GM19240 (cell line): ENCODE measurements around the gene GPR158.
"Not testable (repeated sequence)": the region's sequence is repeated elsewhere in the genome, so short reads cannot be mapped to it uniquely, and the experiment has no call there.

Experiments used
- DNase-seq: peaks from one replicate; pipeline ENCODE4 v3.0.0; 2011; ENCODE audit warnings: low spot score; ENCODE audit not compliant: insufficient read length

GPR158 gene, protein sequence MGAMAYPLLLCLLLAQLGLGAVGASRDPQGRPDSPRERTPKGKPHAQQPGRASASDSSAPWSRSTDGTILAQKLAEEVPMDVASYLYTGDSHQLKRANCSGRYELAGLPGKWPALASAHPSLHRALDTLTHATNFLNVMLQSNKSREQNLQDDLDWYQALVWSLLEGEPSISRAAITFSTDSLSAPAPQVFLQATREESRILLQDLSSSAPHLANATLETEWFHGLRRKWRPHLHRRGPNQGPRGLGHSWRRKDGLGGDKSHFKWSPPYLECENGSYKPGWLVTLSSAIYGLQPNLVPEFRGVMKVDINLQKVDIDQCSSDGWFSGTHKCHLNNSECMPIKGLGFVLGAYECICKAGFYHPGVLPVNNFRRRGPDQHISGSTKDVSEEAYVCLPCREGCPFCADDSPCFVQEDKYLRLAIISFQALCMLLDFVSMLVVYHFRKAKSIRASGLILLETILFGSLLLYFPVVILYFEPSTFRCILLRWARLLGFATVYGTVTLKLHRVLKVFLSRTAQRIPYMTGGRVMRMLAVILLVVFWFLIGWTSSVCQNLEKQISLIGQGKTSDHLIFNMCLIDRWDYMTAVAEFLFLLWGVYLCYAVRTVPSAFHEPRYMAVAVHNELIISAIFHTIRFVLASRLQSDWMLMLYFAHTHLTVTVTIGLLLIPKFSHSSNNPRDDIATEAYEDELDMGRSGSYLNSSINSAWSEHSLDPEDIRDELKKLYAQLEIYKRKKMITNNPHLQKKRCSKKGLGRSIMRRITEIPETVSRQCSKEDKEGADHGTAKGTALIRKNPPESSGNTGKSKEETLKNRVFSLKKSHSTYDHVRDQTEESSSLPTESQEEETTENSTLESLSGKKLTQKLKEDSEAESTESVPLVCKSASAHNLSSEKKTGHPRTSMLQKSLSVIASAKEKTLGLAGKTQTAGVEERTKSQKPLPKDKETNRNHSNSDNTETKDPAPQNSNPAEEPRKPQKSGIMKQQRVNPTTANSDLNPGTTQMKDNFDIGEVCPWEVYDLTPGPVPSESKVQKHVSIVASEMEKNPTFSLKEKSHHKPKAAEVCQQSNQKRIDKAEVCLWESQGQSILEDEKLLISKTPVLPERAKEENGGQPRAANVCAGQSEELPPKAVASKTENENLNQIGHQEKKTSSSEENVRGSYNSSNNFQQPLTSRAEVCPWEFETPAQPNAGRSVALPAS (N-terminal part only)

DNA sequence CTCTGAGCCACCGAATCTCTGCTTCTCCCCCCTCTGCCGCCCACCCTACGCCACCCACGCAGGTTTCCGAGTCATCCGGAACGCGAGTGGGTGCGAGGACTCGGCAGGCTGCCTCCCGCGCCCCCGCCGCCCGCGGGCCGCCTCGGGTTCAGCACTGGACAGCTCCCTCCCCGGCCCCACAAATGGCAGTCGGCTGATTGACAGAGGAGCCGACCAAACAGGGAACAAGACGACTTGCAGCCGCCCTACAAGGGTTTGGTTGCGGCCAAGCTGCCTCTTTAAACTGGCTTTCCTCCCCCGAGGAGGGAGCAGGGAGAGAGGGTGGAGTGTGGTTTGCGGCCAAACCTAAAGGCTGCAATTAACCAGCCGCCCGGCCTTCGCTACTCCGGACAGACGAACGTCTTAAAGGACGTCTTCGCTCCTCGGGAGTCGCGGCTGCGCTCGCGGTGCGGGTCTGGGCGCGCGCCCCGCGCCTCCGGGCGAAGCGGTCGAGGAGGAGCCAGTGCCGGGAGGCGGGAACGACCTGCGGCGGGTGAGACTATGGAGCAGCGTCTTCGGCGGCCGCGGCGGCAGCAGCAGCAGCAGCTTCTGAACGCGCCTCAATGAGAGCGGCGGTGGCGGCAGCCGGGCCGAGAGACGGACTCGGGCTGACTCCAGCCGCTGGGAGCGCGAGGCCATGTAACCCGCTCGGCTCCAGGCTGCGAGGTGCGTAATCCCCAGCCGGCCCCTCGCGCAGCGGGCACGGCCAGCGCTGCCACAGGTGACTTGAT is at the start of gene GPR158:
GPR158 (plus strand) TSS at position 541 of the 770 bp plus-strand sequence. CDS start 420 bp downstream, outside the sequence.
- no peak for DNase-seq

DNA sequence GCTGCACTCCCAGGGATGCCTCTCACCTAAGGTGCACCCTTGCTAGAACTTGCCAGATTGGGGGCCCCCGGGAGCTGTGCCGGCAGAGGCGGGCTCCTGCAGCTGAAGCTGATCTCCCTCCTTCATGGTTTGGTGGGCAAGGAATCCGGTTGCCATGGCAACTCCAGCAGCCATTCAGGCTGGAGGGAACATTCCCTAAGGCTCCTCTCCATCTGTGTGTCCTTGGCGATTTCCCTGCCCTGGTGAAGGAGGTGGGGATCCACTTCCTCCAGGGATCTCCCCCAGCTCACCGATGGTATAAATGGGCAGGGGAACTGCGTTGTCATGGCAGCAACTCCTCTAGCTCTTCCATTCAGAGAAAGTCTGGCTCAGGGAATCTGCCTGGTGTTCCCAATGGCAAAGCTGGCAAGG is 49.6 kb upstream of the GPR158 start:
- no peak for DNase-seq

DNA sequence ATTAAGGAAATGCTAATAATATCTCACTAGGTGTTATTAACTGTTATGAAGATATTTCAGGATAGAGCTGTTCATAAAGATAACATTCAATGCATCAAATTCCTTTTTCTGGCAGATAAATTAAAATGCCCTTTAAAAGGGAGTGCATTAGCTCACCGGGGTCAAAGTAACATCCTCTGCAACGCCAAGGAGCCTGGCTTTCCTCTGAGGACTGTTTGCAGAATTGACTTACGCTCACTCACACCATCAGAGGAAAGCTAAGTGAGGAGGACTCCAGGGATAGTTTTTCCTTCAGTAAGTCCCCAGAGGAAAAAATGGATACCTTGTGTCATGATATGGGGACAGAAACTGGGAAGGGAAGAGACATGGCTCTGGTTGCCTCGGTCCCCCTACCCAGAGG is 45.2 kb upstream of the GPR158 start:
- no peak for DNase-seq

DNA sequence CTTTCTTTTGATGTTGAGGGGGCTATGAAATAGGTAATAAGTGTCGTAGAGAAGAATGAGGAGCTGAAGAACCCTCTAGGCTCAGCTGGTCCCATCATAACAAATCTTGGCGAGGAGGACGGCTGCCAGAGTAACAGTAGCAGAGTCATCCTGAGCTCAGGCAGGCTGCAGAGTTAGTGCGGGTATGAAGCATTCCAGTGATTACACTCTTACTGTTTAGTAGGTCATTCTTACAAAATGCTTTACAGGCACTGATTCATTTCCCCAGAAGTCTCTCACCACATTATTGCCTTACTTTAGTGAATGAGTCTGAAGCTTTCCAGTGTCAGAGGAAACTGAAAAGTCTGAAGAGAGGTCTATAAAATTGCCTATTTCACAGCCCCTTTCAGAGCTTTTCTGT is 43.9 kb upstream of the GPR158 start:
- DNase-seq: no peak

DNA sequence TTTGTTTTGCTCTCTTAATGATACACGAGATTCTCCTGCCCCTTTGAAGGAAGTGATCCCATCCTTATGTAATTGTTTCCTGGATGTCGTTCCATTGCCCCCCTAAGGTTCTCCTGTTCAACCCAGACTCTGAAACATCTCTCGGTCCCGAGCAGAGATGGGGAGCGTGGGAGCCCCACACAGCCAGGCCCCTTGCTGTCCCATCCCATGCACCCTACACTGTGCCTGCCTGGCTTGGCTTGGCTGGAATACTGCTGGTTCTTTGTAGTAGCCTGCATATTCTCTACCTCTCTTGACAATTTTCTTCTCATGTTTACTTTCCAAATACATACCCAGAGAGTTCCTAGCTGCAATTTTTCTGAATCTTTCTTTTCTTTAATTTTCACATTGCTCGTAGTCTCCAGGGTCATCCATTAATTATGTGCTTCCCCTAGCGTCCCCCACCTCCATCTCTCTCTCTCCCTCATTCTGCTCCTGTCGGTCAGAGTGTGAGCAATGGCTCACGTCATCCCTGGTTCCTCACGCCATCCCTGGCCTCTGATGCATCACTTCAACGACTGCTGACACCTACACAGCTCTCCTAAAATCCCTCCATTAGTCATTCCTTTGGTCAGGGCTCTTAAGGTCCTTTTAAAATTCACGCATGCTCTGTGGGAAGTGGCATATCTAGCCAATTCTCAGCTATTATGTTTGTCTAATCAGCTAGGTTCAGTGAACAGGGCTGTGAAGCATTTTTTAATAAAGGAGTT is 32.5 kb upstream of the GPR158 start:
- DNase-seq: no peak

DNA sequence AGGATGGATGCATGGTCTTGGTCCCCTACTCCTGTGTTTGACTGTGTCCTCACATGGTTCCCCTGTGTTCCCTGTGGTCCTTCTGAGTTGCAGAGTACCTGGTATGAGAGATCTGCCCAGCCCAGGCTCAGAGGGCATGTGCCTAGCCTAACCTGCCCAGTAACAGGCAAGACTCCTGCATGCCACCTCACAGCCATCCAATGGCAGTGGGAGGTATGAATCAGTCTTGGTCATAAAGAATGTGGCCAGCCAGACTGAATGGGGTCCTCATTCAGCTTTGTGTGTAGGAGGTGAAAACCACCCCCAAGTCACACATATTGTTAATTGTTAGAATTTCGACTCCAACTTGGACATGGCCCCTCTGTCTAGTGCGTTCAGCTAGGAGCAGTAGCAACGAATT is 17.2 kb upstream of the GPR158 start:
- no peak for DNase-seq

DNA sequence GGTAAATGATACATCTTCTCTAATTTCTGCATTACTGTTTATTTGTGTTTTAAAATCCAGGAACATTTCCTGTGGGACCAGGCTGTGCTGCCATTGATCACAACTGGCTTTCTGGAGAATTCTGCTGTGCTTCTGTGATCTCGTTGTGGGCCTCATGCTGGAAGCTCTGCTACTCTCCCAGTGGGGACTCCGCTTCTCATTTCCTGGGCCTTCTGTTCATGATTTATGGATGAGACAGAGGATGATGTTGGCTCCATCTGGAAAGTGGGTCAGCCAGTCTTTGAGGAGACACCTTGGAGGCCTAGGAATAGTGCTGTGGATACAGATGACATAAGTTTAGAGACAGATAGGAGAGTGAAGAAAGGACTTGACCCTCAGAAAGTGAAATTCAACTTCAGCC is 15.2 kb upstream of the GPR158 start:
- no peak for DNase-seq

DNA sequence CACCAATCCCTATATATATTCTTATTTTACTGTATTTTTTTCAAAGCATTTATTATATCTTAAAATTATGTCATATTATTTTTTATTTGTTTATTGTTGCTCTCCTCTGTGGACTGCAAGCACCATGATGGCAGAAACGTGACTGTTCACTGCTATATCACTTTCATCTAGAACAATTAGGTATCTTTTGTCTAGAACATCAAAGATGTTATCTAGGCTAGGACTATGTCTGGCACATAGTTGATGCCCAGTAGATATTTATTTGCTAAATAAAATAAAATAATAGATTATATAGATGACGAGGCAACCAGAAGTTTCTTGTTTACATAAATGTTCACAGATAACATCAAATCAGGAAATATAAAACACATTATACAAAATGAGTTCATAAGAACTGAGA is 12.4 kb upstream of the GPR158 start:
- DNase-seq: no peak

DNA sequence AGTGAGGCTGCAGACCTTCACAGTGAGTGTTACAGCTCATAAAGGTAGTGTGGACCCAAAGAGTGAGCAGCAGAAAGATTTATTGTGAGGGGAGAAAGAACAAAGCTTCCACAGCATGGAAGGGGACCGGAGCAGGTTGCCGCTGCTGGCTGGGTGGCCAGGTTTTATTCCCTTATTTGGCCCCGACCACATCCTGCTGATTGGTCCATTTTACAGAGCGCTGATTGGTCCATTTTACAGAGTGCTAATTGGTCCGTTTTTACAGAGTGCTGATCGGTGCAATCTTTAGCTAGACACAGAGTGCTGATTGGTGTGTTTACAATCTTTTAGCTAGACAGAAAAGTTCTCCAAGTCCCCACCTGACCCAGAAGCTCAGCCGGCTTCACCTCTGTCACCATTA is 11.3 kb upstream of the GPR158 start:
- not testable (repeated sequence) for DNase-seq

DNA sequence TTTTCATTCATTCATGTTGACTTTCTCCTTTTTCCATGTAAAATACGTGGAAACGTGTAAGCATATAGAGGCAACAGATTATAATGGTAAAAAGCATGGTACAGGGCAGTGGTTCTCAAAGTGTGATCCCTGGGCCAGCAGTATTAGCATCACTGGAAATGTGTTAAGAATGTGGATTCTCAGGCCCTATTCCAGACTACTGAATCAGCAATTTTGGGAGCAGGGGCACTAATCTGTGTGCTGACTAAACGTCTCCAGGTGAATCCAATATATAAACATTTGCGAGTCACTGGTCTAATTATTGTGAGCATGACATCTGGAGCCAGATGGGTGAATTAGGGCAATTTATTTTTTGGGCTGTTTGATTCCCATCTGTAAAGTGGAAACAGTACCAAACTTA is 5.1 kb upstream of the GPR158 start:
- no peak for DNase-seq

DNA sequence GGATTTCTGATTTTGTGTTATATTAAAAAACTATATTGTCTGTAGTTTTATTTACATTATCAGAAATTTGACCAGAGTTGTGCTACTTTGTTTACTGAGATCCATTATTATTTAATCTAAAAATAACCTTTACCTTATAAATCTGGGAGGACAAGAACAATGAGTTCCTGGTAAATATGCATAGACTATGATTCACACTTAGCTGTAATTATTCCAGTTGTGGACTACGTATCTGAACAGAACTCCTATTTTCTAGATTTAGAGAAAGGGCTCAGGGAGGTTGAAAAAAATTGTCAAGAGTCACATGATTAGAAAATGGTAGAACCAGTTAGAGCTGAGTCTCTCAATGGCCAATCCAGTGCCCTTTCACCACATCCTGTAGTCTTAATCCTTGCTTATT is 4.2 kb upstream of the GPR158 start:
- no peak for DNase-seq

DNA sequence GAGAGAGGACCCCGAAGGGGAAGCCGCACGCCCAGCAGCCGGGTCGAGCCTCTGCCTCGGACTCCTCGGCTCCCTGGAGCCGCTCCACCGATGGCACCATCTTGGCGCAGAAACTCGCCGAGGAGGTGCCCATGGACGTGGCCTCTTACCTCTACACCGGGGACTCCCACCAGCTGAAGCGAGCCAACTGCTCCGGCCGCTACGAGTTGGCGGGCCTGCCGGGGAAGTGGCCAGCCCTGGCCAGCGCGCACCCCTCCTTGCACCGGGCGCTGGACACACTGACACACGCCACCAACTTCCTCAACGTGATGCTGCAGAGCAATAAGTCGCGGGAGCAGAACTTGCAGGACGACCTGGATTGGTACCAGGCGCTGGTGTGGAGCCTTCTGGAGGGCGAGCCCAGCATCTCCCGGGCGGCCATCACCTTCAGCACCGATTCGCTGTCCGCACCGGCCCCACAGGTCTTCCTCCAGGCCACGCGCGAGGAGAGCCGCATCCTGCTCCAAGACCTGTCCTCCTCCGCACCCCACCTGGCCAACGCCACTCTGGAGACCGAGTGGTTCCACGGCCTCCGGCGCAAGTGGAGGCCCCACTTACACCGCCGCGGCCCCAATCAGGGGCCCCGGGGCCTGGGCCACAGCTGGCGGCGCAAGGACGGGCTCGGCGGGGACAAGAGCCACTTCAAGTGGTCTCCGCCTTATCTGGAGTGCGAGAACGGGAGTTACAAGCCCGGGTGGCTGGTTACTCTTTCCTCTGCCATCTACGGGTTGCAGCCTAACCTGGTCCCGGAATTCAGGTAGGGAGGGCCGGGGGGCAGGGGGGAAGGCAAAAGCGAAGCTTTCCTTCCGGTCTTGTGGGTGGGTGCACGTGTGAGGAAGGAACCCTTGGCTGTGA is 973 bp downstream of the GPR158 start:
- no peak for DNase-seq

DNA sequence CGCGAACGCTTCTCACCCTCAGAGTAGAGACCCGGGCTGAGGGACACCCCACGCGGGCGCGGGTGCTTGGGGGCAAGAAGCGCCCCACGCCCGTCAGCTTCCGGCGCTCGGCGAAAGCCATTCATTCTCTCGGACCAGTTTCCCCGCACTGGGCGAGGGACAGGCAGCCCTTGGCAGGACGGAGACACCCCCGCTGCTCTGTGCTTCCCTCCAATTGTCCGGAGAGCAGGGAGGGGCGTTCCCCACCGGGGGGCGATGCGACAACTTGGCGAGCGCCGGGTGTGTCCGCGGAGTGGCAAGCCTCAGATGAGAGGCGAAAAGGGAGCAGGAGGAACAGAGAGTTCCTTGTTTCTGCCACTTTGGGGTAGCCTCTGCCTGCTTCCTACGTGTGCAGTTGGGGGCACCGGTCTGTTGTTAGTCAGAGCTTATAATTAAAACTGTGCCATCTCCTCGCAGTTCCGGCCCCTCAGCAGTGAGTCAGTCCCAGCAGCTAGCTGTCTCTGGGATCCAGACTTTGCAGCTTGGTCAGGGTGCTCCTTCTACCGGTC is 1.7 kb downstream of the GPR158 start:
- no peak for DNase-seq

DNA sequence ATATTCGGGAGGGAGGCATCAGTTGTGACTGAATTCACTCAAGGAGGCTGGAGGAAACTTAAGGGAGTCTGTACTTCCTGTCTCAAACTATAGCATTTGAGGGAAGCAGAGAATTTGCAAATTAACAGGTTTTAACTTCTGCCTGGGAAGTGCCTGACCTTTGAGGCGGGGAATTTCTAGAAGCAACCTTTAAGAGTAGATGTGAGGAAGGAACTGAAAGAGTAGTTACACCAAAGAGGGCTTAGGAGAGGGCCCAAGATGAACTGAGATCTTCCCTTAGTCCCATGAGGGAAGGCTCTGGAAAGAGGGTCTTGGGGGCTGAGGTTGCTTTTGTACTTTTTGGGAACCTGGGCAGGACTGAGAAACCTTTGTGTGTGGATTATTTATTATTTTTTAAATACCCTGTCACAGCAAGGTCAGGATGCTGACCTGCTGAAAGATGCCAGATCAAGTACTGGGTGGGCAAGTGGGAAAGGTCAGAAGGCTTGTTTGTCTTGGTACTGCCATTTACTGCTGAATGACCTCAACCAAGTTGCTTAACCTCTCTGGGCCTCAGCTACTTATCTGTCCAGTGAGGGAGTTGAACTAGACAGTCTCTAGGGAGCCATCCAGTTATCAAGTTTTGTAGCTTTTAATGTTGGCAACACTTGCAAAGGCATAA is 2.4 kb downstream of the GPR158 start:
- DNase-seq: no peak

DNA sequence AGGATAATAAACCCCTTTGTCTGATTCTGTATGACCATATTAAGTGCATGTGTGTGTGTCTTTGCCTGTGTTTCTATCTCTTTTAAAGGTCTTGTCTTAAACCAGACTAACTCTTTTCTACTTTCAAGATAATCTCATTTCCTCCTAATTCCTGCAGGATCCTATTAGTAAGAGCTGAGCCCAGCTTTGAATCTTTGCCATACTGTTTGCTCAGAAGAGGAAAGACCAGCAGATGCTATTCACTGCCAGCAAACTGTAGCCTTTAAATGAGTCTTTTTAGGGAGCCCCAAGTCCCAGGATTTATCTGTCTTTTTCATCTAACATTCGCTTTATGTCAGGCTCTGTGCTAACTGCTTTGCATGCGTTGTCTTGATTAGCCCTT is 2.9 kb downstream of the GPR158 start:
- no peak for DNase-seq

DNA sequence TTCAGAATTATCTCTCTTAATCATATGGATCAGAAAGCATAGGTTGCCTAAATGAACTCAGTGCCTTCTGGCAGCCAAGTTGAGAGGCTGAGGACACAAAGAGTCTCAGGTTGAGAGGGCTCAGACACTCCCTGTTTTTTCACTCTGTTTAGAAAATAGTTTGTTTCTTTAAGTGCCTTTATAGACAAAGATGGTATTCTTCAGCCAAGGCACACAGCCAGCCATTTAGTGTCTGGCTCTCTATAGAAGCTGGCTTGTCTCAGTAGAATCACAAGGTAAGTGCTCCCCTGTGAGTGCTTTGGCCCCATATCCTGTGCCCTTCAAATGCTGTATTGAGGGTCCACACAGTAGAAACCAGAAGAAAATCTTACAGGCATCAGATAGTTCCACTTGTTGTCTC is 3.6 kb downstream of the GPR158 start:
- no peak for DNase-seq

DNA sequence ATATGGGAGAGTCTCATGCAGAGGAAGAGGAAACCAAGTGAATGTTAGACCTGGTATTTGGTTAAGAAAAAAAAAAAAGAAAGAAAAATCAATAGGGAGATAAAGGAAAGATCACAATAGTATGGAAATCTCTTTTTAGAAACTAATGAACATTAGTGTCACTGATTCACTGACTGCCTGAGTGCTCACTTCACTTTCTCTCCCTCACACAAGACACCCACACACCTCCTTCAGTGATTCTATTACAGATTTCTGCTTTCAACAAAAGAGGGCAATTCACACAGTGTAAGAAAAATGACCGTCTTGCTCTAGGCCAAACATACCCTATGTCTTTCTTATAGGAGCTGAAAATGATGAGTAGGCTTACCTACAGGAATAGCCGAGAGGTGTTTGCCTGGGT is 6.0 kb downstream of the GPR158 start:
- DNase-seq: no peak

DNA sequence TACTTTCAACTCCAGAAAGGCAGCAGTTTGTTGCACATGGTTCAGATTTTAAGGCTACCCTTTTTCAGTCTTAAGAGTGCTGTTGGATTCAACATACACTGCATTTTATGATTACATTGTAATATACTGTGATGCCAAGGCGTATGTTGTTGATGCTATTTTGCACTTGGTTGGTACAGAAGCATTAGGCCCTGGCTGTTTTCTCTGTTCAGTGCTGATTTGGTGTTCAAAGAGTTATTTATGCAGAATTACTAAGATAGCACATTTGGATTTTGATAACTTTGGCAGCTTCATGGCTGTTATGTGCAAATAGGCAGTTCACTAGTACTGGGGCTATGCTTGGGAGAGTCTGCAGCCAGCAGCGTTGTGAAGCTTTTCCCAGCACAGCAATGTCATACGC is 7.8 kb downstream of the GPR158 start:
- DNase-seq: no peak
